Activated CD4-positive, alpha-beta T cell treated with anti-CD3 and anti-CD28 coated beads, Interleukin-2, Interleukin-6, amounts not matched to agents 100 ng/mL and 50 ng/mL, durations not matched to agents 16 hours and 8 hours (primary cell): ENCODE measurements around the gene TPST2.
A peak's percentile ranks its signal among the peaks of the same experiment; 100 is the strongest.
"Not testable (repeated sequence)": the region's sequence is repeated elsewhere in the genome, so short reads cannot be mapped to it uniquely, and the experiment has no call there.

Experiments
- DNase-seq: peaks from one replicate; pipeline ENCODE4 v3.0.0-alpha.2; 2020

Gene TPST2

DNA sequence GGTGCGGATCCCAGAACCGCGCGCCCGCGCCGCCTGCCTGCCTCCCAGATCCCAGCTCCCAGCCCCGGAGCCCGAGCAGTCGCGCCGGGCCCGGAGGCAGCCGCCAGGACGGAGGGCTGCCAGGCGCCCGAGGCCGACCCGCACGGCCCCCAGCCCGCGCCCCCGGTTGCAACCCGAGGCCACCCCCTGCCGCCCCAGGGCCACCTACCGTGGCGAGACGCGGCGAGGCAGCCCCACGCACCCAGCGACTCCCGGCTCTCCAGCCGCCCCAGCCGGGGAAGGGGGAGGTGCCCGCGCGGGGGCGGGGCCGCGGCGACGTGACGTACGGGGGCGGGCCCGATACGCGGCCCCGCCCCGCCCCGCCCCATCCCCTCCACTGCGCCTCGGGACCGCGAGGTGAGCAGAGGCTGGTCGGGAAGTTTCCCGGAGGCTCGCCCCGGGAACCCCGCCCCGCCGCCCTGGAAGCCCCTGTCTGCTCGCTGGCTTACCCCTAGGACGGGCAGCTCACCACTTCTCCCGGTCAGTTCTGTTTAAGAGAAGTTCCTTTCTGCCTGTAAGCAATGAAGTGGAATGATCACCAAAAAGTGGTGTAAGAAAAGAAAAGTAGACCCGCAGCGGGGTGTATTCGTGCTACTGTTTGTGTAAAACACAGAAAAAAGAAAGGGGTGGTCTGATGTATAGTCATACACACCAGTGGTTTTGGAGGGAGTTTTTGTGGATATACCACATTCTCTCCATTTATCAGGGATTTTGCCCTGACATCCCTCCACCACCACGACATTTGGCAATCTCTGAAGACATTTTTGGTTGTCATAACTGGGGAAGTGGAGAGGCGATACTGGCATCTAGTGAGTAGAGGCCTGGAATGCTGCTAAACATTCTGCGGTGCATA, at the start of gene TPST2:
Gene TPST2 (minus strand): TSS at position 288 of the 892 bp plus-strand sequence. CDS start 48,502 bp downstream, outside the sequence.
- DNase-seq, result peak; percentile 80

- no peak for DNase-seq
These were observed 46.4 kb upstream of the TPST2 start for GRCh38 chr22:26636296-26636695.

GRCh38 chr22:26635117-26635516, 45.2 kb upstream of the TPST2 start:
- DNase-seq, result no peak

DNA sequence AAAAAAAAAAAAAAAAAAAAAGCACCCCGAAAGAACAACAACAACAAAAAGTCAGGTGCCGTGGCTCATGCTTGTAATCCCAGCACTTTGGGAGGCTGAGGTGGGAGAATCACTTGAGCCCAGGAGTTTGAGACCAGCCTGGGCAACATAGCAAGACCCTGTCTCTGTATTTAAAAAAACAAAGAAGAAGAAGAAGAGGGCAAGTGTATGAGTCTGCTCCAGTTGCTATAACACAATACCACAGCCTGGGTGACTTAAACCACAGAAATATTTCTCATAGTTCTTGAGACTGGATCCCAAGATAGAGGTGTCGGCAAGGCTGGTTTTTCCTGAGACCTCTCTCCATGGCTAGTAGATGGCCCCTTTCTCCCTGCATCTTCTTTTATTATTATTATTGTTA, 44.3 kb upstream of the TPST2 start:
- DNase-seq, result no peak

- no peak for DNase-seq
These were observed 42.7 kb upstream of the TPST2 start for GRCh38 chr22:26632422-26633155.

- no peak for DNase-seq
These were observed 41.4 kb upstream of the TPST2 start for GRCh38 chr22:26631282-26631681.

GRCh38 chr22:26629988-26630761, 40.2 kb upstream of the TPST2 start:
- no peak for DNase-seq

GRCh38 chr22:26624803-26625202, 34.9 kb upstream of the TPST2 start:
- no peak for DNase-seq

GRCh38 chr22:26623984-26624383, 34.1 kb upstream of the TPST2 start:
- no peak for DNase-seq

GRCh38 chr22:26621663-26622062, 31.7 kb upstream of the TPST2 start, which contains the start of gene CRYBA4:
Gene CRYBA4 (plus strand): TSS chr22:26621963. CDS start chr22:26622597, 634 bp downstream.
- no peak for DNase-seq

DNA sequence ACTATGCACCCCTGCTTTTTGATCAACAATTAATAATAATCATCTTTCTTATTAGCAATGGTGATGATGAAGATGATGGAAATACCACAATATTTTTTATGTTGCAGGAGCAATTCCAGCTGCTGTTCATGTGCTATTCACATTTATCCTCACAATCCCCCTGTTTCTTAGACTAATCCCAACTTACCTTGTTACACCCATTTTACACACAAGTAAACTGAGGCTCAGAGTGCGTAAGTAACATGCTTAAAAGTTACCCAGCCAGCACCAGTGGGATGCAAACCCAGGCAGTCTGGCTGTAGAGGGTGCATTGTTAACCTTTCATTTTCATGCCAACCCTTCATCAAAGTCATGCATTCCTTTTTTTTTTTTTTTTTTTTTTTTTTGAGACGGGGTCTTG, 30.3 kb upstream of the TPST2 start:
- DNase-seq, result no peak

DNA sequence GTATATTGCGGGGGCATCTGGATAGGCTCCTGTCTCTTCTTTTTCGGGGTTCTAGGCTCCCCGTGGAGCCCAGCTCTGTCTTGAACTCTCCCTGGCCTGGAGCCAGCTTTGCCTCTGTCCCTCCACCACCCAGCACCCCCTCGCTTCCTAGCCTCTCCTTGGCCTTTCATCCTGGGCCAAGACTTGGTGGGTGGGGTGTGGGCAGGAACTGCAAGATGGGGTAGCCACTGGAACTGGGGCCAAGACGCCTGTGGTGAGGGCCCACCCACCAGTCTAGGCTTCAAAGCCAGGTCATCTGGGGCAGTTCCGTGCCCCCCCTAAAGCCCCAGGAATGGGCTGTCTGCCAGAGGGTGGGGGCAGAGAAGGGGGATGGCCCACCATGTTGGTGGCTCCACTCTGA, 29.6 kb upstream of the TPST2 start:
- DNase-seq, result no peak

DNA sequence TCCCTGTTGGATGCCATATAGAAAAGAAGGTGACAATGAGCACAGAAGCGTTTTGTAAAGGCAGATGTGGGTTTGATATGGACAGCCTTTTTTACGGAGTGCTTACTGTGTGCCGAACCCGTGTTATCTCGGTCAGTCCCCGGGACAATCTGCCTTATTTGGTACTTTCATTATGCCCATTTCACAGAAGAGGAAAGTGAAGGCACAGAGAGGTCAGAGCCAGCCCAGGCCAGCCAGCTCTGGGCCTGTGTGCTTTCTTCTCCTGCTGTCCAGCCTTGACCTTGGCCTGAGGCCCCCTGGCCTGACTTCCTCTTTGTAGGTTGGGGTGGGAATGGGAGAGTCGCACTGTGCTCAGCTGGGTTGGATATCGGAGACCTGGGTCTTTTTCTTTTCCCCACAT, 28.5 kb upstream of the TPST2 start:
- no peak for DNase-seq

DNA sequence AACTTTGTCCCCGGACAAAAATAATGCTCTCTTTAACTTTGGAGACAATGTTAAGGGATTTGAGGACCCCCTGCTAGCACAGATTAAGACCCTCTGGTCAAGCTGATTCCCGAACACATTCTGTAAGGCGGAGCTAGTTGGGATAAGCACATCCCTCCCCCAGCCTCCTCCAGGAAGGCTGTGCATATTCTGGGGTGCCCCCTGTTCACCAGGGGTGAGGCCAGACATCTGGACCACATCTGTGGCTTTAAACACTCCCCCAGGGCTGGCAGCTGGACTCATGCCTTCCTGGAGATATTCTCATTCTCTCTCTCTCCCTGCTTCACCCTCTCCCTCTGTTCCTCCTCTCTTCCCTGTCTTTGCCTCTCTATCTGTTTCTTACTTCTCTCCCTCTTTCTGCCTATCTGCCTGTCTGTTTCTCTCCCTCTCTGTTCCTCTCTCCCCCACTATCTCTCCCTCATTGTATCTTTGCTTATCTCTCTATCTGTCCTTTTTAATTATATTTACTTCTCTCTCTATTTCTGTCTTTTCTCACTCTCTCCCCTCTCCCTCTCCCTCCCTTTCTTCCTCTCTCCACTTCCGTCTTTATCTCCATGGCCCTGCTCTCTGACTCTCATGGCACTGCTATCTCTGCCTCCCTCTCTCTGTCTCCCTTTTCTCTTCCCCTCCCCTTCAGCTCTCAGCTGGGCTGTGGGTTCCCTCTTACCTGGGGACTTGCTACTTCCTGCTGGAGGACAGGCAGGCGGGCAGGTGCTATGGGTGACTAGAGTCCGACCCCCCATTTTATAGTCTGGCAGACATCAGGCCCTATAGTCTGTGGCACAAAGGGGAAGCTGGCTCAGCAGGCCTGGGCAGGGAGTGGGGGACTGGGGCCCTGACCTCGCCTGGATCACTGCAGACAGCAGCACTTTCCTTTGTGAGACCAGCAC, 27.6 kb upstream of the TPST2 start, which contains the start of gene CRYBB1:
Gene CRYBB1 (minus strand): TSS at position 757 of the 929 bp plus-strand sequence. CDS start 1,708 bp downstream, outside the sequence.
- DNase-seq, result no peak

GRCh38 chr22:26616650-26617049, 26.7 kb upstream of the TPST2 start:
- DNase-seq, result no peak

DNA sequence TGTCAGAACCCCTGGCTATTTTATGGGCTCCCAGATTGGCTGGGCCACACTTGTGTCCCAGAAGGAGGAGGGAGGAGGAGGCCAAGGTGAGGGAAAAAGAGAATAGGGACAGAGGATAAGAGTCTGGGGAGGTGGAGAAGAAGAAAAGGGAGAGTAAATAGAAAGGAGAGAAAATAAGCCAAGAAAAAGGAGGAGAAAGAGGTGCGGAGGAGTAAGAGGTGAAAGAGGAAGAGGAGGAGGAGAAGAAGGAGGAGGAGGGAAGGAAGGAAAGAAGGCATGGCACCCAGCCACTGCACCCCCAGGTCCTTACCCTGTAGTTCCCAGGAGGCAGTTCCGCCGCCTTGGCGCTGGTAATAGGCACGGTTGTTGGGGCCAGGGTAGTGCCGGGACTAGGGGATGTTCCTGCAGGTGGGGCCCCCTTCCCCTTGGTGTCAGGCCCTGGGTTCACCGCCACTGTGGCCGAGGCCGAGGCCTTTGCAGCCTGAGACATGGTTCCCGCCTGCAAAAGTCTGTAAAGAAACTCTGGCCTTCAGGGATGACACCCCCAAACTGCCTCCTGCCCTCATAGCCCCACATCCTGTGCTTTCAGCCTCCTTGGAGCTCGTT, 26.0 kb upstream of the TPST2 start:
- DNase-seq, result no peak

DNA sequence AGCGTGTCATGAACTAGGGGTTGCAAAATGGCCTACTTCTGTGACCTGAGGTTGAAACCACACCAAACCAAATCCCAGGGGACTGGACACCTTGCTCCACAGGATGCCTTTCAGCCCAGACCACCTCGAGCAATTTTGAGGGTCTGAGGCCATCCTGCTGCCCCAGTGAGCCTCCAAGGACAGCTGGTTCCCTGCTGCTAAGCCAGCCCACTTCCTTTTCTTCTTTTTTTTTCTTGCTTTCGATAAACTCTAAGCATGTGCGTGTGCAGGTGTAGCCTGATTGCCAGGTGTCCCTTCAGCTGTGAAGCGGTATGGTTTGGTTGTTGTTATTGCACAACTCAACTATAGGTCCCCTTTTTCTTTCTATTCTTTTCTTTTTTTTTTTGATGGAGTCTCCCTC, 25.2 kb upstream of the TPST2 start:
- DNase-seq, result no peak

GRCh38 chr22:26614322-26614721, 24.4 kb upstream of the TPST2 start:
- no peak for DNase-seq

GRCh38 chr22:26613753-26614152, 23.8 kb upstream of the TPST2 start:
- DNase-seq, result not testable (repeated sequence)

- DNase-seq, result no peak
These were observed 22.7 kb upstream of the TPST2 start for GRCh38 chr22:26612652-26613051.

- DNase-seq, result peak; percentile 8
These were observed 21.1 kb upstream of the TPST2 start for GRCh38 chr22:26610996-26611395.
